ENCODE results near the gene NKAIN4.

The NKAIN4 gene

GRCh38 chr20:63254232-63254605 is at the start of gene NKAIN4:
Gene NKAIN4, minus strand, starts transcription at chr20:63254463. Its CDS starts 13 bp downstream, at chr20:63254450.
- no peak within 1 kb of the TSS for H3K27ac ChIP-seq
- TF ChIP-seq CTCF (conservative IDR thresholded peaks at IDR 0.05): no peak
- no peak for TF ChIP-seq ZFX (IDR thresholded peaks at IDR 0.05)

- no peak for TF ChIP-seq ZFX (IDR thresholded peaks at IDR 0.05)
- TF ChIP-seq CTCF (conservative IDR thresholded peaks at IDR 0.05): no peak
- H3K27ac ChIP-seq: no peak overlapping the region
These were observed 48.9 kb upstream of the NKAIN4 start for GRCh38 chr20:63303095-63303666.

GRCh38 chr20:63301671-63302070 is 47.4 kb upstream of the NKAIN4 start:
- H3K27ac ChIP-seq: no peak overlapping the region
- no peak for TF ChIP-seq CTCF (conservative IDR thresholded peaks at IDR 0.05)
- TF ChIP-seq ZFX (IDR thresholded peaks at IDR 0.05): no peak

- no peak for TF ChIP-seq CTCF (conservative IDR thresholded peaks at IDR 0.05)
- no peak for TF ChIP-seq ZFX (IDR thresholded peaks at IDR 0.05)
These were observed 44.6 kb upstream of the NKAIN4 start for GRCh38 chr20:63298731-63299312.

GRCh38 chr20:63297796-63298572 is 43.7 kb upstream of the NKAIN4 start:
- no peak for TF ChIP-seq CTCF (conservative IDR thresholded peaks at IDR 0.05)
- no peak for TF ChIP-seq ZFX (IDR thresholded peaks at IDR 0.05)

More at GRCh38 chr20:63298731-63299312, 44.6 kb upstream of the NKAIN4 start:
- no peak overlapping the region for H3K27ac ChIP-seq

GRCh38 chr20:63297371-63297781 is 43.1 kb upstream of the NKAIN4 start:
- TF ChIP-seq CTCF (conservative IDR thresholded peaks at IDR 0.05) (no peak), ZFX (IDR thresholded peaks at IDR 0.05) (no peak)
- H3K27ac ChIP-seq: no peak overlapping the region

More at GRCh38 chr20:63297796-63298572, 43.7 kb upstream of the NKAIN4 start:
- no peak overlapping the region for H3K27ac ChIP-seq

All from C4-2B (cell line).